ENCODE results near the gene STMN3.

DNA sequence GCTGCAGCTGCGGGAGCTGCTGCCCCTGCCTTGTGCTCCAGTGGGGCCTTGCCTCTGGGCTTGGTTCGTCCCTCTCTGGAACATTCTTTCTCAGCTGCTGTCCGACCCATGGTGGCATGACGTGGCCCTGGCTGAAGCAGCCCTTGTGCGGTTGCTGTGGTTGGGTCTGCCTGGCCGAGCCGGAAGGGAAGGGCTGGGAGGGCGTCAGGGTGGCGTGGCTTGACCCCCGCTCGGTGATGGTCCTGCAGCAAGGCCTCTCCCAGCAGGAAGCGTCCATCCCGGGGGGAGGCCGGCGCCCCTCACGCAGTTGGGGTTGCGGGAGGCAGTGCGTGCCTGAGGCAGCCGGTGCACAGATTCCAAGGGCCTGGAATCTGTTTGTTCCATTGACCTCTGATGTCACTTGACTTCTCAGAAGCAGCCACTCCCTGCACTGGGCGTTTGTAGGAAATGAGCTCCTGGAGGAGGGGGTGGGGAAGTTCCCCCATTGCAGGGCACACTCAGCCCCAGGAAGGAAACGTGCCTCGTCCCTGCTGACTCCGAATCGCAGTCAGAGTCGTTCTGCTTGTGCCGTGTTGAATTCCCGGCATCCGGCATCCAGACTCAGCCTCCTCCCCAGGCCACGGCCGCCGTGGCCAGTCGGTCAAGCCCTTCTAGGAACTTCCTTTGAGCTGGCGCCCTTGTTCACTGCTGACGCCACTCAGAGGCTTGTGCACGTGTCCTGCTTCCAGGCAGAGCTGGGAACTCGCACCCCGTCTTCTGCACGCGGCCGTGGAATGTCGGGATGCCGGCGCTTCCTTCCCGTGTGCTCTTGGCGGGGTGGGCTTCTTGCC is 33.5 kb upstream of the STMN3 start:
- TF ChIP-seq, protein P1, sequence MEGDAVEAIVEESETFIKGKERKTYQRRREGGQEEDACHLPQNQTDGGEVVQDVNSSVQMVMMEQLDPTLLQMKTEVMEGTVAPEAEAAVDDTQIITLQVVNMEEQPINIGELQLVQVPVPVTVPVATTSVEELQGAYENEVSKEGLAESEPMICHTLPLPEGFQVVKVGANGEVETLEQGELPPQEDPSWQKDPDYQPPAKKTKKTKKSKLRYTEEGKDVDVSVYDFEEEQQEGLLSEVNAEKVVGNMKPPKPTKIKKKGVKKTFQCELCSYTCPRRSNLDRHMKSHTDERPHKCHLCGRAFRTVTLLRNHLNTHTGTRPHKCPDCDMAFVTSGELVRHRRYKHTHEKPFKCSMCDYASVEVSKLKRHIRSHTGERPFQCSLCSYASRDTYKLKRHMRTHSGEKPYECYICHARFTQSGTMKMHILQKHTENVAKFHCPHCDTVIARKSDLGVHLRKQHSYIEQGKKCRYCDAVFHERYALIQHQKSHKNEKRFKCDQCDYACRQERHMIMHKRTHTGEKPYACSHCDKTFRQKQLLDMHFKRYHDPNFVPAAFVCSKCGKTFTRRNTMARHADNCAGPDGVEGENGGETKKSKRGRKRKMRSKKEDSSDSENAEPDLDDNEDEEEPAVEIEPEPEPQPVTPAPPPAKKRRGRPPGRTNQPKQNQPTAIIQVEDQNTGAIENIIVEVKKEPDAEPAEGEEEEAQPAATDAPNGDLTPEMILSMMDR (IDR thresholded peaks at IDR 0.05) = no peak
- TF ChIP-seq POLR2A (IDR thresholded peaks at IDR 0.05) = no peak

All from testis (tissue), 2 donors.